DND-41 (cell line): Measurements from ENCODE around the gene MOB3B.

ENCODE experiments used
- ATAC-seq: fragments of 200-7000 bp; cut with Tn5 transposase; 3 replicates; pipeline ENCODE4 v1.9.1; 2021; ENCODE audit warnings: low read depth; ENCODE audit not compliant: insufficient read depth
- DNase-seq: peaks from one replicate; pipeline ENCODE4 v3.0.0-alpha.2; 2020
- H2AFZ ChIP-seq: 2 replicates; pipeline ENCODE4 v1.6.0; 2012; ENCODE audit warnings: low read depth, low read length
- H3K27ac ChIP-seq: 2 replicates; pipeline ENCODE4 v1.5.1; 2012; ENCODE audit warnings: low read length, inconsistent platforms
- H3K27me3 ChIP-seq: fragments of 200-600 bp; sonication (generic); 2 replicates; pipeline ENCODE4 v1.6.0; 2012; ENCODE audit warnings: low read length, mild to moderate bottlenecking, inconsistent platforms; ENCODE audit not compliant: insufficient read depth, poor library complexity
- H3K36me3 ChIP-seq: 2 replicates; pipeline ENCODE4 v1.5.1; 2012; ENCODE audit warnings: low read length, inconsistent platforms; ENCODE audit not compliant: insufficient read depth
- H3K4me1 ChIP-seq: 2 replicates; pipeline ENCODE4 v1.5.1; 2012; ENCODE audit warnings: mild to moderate bottlenecking, low read length; ENCODE audit not compliant: insufficient read depth
- H3K4me2 ChIP-seq: 2 replicates; pipeline ENCODE4 v1.6.0; 2012; ENCODE audit warnings: mild to moderate bottlenecking, moderate library complexity, low read length, inconsistent platforms; ENCODE audit not compliant: insufficient read depth
- H3K4me3 ChIP-seq, 2 experiments: fragments of 200-600 bp in 1 of 2; shearing (Covaris generic) in 1 of 2; 2 replicates each; pipeline ENCODE4 v1.5.1; 2012 to 2016; ENCODE audit warnings: inconsistent platforms in 2 of 2, low read length in 2 of 2, mild to moderate bottlenecking in 2 of 2, low read depth in 1 of 2, moderate library complexity in 1 of 2
- H3K79me2 ChIP-seq: 2 replicates; pipeline ENCODE4 v1.6.0; 2012; ENCODE audit warnings: low read length, inconsistent platforms; ENCODE audit not compliant: insufficient read depth
- H3K9ac ChIP-seq: 2 replicates; pipeline ENCODE4 v1.6.0; 2012; ENCODE audit warnings: low read depth, mild to moderate bottlenecking, inconsistent platforms, low read length, moderate library complexity
- H3K9me3 ChIP-seq: 2 replicates; pipeline ENCODE4 v1.5.1; 2012; ENCODE audit warnings: low read length, moderate library complexity, mild to moderate bottlenecking, inconsistent platforms; ENCODE audit not compliant: insufficient read depth, severe bottlenecking
- H4K20me1 ChIP-seq: 2 replicates; pipeline ENCODE4 v1.6.0; 2012; ENCODE audit warnings: low read length; ENCODE audit not compliant: insufficient read depth
- EZH2 ChIP-seq: IDR thresholded peaks from 3 replicates; pipeline ENCODE4 v1.6.1; 2012; ENCODE audit warnings: borderline replicate concordance, low read depth, mild to moderate bottlenecking, moderate library complexity, low read length, inconsistent platforms; ENCODE audit not compliant: severe bottlenecking
- TF ChIP-seq, protein P1 (sequence below): IDR thresholded peaks from 2 replicates; pipeline ENCODE4 v1.5.1; 2012; ENCODE audit warnings: borderline replicate concordance, low read length, moderate library complexity, mild to moderate bottlenecking; ENCODE audit not compliant: poor library complexity, severe bottlenecking; ENCODE audit errors: extremely low read depth

The MOB3B gene

DNA sequence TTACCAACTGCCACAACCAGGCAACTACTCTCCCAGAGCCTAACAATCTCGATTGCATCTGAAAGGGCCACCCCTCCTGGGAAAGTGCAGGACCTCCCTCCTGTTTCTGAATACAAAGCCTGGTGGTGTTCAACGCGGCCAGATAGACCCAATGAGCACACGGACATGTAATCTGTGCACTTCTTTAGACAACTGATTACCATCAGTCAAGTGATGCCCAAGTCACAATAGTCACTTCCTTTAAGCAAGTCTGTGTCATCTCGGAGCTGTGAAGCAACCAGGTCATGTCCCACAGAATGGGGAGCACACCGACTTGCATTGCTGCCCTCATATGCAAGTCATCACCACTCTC is 42.9 kb upstream of the MOB3B start:
- Histone ChIP-seq H3K4me2 (peak overlapping the region; percentile 93), H3K4me1 (peaks cover 23% of the 10 kb centered on the region), H3K9ac (peak overlapping the region; percentile 84), H3K36me3 (no peaks in the 10 kb centered on the region), H2AFZ (peak overlapping the region; percentile 84), H3K4me3 (peak overlapping the region; percentile 62 to 75; a peak in 3 of 4 replicates), H3K27me3 (no peaks in the 10 kb centered on the region), H3K27ac (peak overlapping the region; percentile 71), H3K9me3 (no peaks in the 10 kb centered on the region), H3K79me2 (no peaks in the 10 kb centered on the region), H4K20me1 (no peaks in the 10 kb centered on the region)
- DNase-seq: peak; percentile 26
- no peak for TF ChIP-seq EZH2
- TF ChIP-seq, protein P1, sequence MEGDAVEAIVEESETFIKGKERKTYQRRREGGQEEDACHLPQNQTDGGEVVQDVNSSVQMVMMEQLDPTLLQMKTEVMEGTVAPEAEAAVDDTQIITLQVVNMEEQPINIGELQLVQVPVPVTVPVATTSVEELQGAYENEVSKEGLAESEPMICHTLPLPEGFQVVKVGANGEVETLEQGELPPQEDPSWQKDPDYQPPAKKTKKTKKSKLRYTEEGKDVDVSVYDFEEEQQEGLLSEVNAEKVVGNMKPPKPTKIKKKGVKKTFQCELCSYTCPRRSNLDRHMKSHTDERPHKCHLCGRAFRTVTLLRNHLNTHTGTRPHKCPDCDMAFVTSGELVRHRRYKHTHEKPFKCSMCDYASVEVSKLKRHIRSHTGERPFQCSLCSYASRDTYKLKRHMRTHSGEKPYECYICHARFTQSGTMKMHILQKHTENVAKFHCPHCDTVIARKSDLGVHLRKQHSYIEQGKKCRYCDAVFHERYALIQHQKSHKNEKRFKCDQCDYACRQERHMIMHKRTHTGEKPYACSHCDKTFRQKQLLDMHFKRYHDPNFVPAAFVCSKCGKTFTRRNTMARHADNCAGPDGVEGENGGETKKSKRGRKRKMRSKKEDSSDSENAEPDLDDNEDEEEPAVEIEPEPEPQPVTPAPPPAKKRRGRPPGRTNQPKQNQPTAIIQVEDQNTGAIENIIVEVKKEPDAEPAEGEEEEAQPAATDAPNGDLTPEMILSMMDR: no peak
- ATAC-seq: peak; percentile 23

- no peaks in the 10 kb centered on the region for H3K9me3 ChIP-seq
- DNase-seq (no peak), ATAC-seq (no peak)
- H3K4me2 ChIP-seq: peak overlapping the region; percentile 93
- peak overlapping the region; percentile 84 for H3K9ac ChIP-seq
- H2AFZ ChIP-seq: no peak overlapping the region
- no peak for TF ChIP-seq EZH2
- TF ChIP-seq, protein P1: no peak
- H4K20me1 ChIP-seq: no peaks in the 10 kb centered on the region
- peak overlapping the region in 1 of 2 experiments; percentile 75; a peak in 2 of 4 replicates for H3K4me3 ChIP-seq
- peaks cover 23% of the 10 kb centered on the region for H3K4me1 ChIP-seq
- H3K27me3 ChIP-seq: no peaks in the 10 kb centered on the region
- H3K27ac ChIP-seq: no peak overlapping the region
- H3K36me3 ChIP-seq: no peaks in the 10 kb centered on the region
- no peaks in the 10 kb centered on the region for H3K79me2 ChIP-seq
Observed at GRCh38 chr9:27572061-27572460, 42.4 kb upstream of the MOB3B start.

DNA sequence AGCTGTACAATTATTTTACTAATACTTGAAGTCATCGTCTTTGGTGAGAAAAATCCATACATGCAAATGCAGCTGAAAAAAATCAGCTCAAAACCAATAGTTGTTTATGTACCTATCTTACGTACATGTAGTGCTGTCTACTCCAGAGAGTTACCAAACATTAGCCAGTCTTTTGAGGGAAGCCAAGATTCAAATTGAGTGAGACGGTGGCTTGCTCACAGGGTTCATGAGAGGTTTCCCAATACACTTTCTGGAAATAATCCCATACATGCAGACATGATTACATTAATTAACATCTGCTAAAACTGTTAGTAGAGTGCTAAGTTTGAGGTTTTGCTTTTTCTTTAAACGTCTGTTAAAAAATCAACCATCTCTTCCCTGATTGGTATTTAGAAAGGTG is 41.4 kb upstream of the MOB3B start:
- TF ChIP-seq, protein P1: no peak
- no peak for TF ChIP-seq EZH2
- no peaks in the 10 kb centered on the region for H3K79me2 ChIP-seq
- H3K4me3 ChIP-seq: no peak overlapping the region
- H3K36me3 ChIP-seq: no peaks in the 10 kb centered on the region; the same call in 1 of the 2 replicates
- H3K4me2 ChIP-seq: no peak overlapping the region
- H2AFZ ChIP-seq: no peak overlapping the region
- H3K9ac ChIP-seq: no peak overlapping the region
- H3K27me3 ChIP-seq: no peaks in the 10 kb centered on the region
- H3K9me3 ChIP-seq: no peaks in the 10 kb centered on the region
- no peaks in the 10 kb centered on the region for H4K20me1 ChIP-seq
- ATAC-seq (no peak), DNase-seq (no peak)
- peaks cover 23% of the 10 kb centered on the region for H3K4me1 ChIP-seq
- no peak overlapping the region for H3K27ac ChIP-seq

DNA sequence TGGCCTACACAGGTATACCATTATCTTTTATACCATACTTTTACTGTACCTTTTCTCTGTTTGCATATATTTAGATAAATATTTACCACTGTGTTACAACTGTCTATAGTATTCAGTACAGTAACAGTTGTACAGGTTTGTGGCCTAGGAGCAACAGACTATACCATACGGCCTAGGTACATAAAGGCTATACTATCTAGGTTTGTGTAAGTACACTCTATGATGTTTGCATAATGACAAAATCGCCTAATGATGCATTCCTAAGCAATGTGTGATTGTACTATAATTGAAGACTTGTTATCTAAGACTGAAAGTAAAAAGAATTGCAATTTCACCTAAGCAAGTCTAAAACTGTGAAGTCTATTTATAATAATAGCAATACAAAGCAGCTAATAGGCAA is 39.8 kb upstream of the MOB3B start:
- ATAC-seq (no peak), DNase-seq (no peak)
- H4K20me1 ChIP-seq: no peaks in the 10 kb centered on the region
- H3K79me2 ChIP-seq: no peaks in the 10 kb centered on the region
- H3K4me3 ChIP-seq: no peak overlapping the region
- no peak overlapping the region for H3K27ac ChIP-seq
- H2AFZ ChIP-seq: no peak overlapping the region
- no peak for TF ChIP-seq EZH2
- TF ChIP-seq, protein P1: no peak
- H3K4me1 ChIP-seq: peaks cover 18% of the 10 kb centered on the region
- no peak overlapping the region for H3K4me2 ChIP-seq
- no peaks in the 10 kb centered on the region; the same call in 1 of the 2 replicates for H3K36me3 ChIP-seq
- H3K9me3 ChIP-seq: no peaks in the 10 kb centered on the region
- H3K27me3 ChIP-seq: no peaks in the 10 kb centered on the region
- H3K9ac ChIP-seq: no peak overlapping the region
